ENCODE measurements around the gene GNE. TPM values are rescaled to one million over a fixed set of nuclear protein-coding genes. Genes with fewer than 3 reads are reported as not detected.

Gene GNE
- total RNA-seq, 4 donors from 2014 or later: 11.0 to 18.5 (median 13.9) TPM

GRCh38 chr9:36290996-36291395 is 32.7 kb upstream of the GNE start:
- in situ Hi-C loops (cut with MboI; ENCODE audit: low sequenced_read_pairs in 4 of 4): no loop called here
- no peak for ATAC-seq

GRCh38 chr9:36289836-36290435 is 31.7 kb upstream of the GNE start:
- H3K9me3 ChIP-seq: no peaks in the 10 kb centered on the region
- in situ Hi-C loops (cut with MboI; ENCODE audit: low sequenced_read_pairs in 4 of 4) (no loop called here), intact Hi-C loops (cut with DNase I; ENCODE audit: low total_unique reads) (no loop called here)
- H3K36me3 ChIP-seq: no peaks in the 10 kb centered on the region
- H3K4me1 ChIP-seq: no peaks in the 10 kb centered on the region
- H3K4me3 ChIP-seq: no peak overlapping the region
- DNase-seq (no peak), ATAC-seq (no peak)
- TF ChIP-seq POLR2A (IDR thresholded peaks at IDR 0.05) (no peak), CTCF (IDR thresholded peaks at IDR 0.05 in 4 of 5, conservative IDR thresholded peaks at IDR 0.05 in 1 of 5) (no peak)
- H3K27ac ChIP-seq: no peak overlapping the region
- no peaks in the 10 kb centered on the region for H3K27me3 ChIP-seq

More at GRCh38 chr9:36290996-36291395, 32.7 kb upstream of the GNE start:
- Histone ChIP-seq H3K4me3 (no peak overlapping the region), H3K4me1 (no peaks in the 10 kb centered on the region), H3K36me3 (no peaks in the 10 kb centered on the region), H3K27ac (no peak overlapping the region), H3K27me3 (no peaks in the 10 kb centered on the region), H3K9me3 (no peaks in the 10 kb centered on the region)
- no peak for DNase-seq
- no peak for TF ChIP-seq POLR2A (IDR thresholded peaks at IDR 0.05)
- no peak for TF ChIP-seq CTCF (IDR thresholded peaks at IDR 0.05 in 4 of 5, conservative IDR thresholded peaks at IDR 0.05 in 1 of 5)
- intact Hi-C loops (cut with DNase I; ENCODE audit: low total_unique reads): no loop called here

- ATAC-seq: no peak
- DNase-seq: no peak
- in situ Hi-C loops (cut with MboI; ENCODE audit: low sequenced_read_pairs in 4 of 4): no loop called here
- Histone ChIP-seq H3K36me3 (no peaks in the 10 kb centered on the region), H3K27me3 (no peaks in the 10 kb centered on the region), H3K4me1 (no peaks in the 10 kb centered on the region), H3K9me3 (no peaks in the 10 kb centered on the region), H3K4me3 (no peak overlapping the region), H3K27ac (no peak overlapping the region)
- intact Hi-C loops (cut with DNase I; ENCODE audit: low total_unique reads): no loop called here
- TF ChIP-seq POLR2A (IDR thresholded peaks at IDR 0.05): no peak
- TF ChIP-seq CTCF (IDR thresholded peaks at IDR 0.05 in 4 of 5, conservative IDR thresholded peaks at IDR 0.05 in 1 of 5): no peak
Observed at GRCh38 chr9:36288070-36288469, 29.8 kb upstream of the GNE start.

GRCh38 chr9:36286388-36286787 is 28.1 kb upstream of the GNE start:
- H3K4me3 ChIP-seq: no peak overlapping the region
- ATAC-seq: no peak
- TF ChIP-seq CTCF (IDR thresholded peaks at IDR 0.05 in 4 of 5, conservative IDR thresholded peaks at IDR 0.05 in 1 of 5) (no peak), POLR2A (IDR thresholded peaks at IDR 0.05) (no peak)
- in situ Hi-C loops (cut with MboI; ENCODE audit: low sequenced_read_pairs in 4 of 4) (no loop called here), intact Hi-C loops (cut with DNase I; ENCODE audit: low total_unique reads) (no loop called here)
- no peak for DNase-seq
- no peak overlapping the region for H3K27ac ChIP-seq
- H3K27me3 ChIP-seq: no peaks in the 10 kb centered on the region
- no peaks in the 10 kb centered on the region for H3K4me1 ChIP-seq
- H3K36me3 ChIP-seq: no peaks in the 10 kb centered on the region
- H3K9me3 ChIP-seq: no peaks in the 10 kb centered on the region

- Histone ChIP-seq H3K4me3 (no peak overlapping the region), H3K27ac (no peak overlapping the region), H3K36me3 (no peaks in the 10 kb centered on the region), H3K4me1 (no peaks in the 10 kb centered on the region), H3K27me3 (no peaks in the 10 kb centered on the region), H3K9me3 (no peaks in the 10 kb centered on the region)
- intact Hi-C loops (cut with DNase I; ENCODE audit: low total_unique reads) (no loop called here), in situ Hi-C loops (cut with MboI; ENCODE audit: low sequenced_read_pairs in 4 of 4) (no loop called here)
- ATAC-seq (no peak), DNase-seq (no peak)
- TF ChIP-seq POLR2A (IDR thresholded peaks at IDR 0.05): no peak
- no peak for TF ChIP-seq CTCF (IDR thresholded peaks at IDR 0.05 in 4 of 5, conservative IDR thresholded peaks at IDR 0.05 in 1 of 5)
Observed at GRCh38 chr9:36284226-36284625, 26.0 kb upstream of the GNE start.
